SU-DHL-6 (cell line): ENCODE results near the gene GNG7.
"Not testable (repeated sequence)": the region's sequence is repeated elsewhere in the genome, so short reads cannot be mapped to it uniquely, and the experiment has no call there.

Source experiments
- CTCF ChIP-seq: fragments of 200-600 bp; sonication (generic); IDR thresholded peaks from one replicate; pipeline ENCODE4 v1.5.1; 2017; ENCODE audit warnings: antibody characterized with exemption, mild to moderate bottlenecking, low read length, moderate library complexity; ENCODE audit not compliant: insufficient read depth, poor library complexity, severe bottlenecking
- EZH2phosphoT487 ChIP-seq: fragments of 200-600 bp; sonication (generic), shearing (Covaris generic); conservative IDR thresholded peaks from 2 replicates; pipeline ENCODE4 v1.6.1; 2018; ENCODE audit warnings: mild to moderate bottlenecking, antibody characterized with exemption, low read length, moderate library complexity, mixed read lengths

GRCh38 chr19:2463694-2464093, 238.8 kb downstream of the GNG7 start:
- not testable (repeated sequence) for TF ChIP-seq CTCF, EZH2phosphoT487
